ENCODE data around the gene CPA2.
A peak's percentile ranks its signal among the peaks of the same experiment; 100 is the strongest.

CPA2 gene

GRCh38 chr7:130279906-130280305, 13.2 kb downstream of the CPA2 start:
- DNase-seq (ENCODE audit: low spot score): no peak

- peak; percentile 70 for DNase-seq (ENCODE audit: low spot score)
Measured at GRCh38 chr7:130281260-130281659, 14.6 kb downstream of the CPA2 start.

GRCh38 chr7:130286881-130287280, 20.2 kb downstream of the CPA2 start:
- DNase-seq (ENCODE audit: low spot score): no peak

- DNase-seq (ENCODE audit: low spot score): no peak
Measured at GRCh38 chr7:130288168-130288567, 21.5 kb downstream of the CPA2 start.

GRCh38 chr7:130288829-130289228, 22.2 kb downstream of the CPA2 start:
- no peak for DNase-seq (ENCODE audit: low spot score)

GRCh38 chr7:130289478-130289877, 22.8 kb downstream of the CPA2 start:
- DNase-seq (ENCODE audit: low spot score): no peak

- DNase-seq (ENCODE audit: low spot score): no peak
Measured at GRCh38 chr7:130290745-130291144, 24.1 kb downstream of the CPA2 start.

GRCh38 chr7:130292682-130293257, 26.1 kb downstream of the CPA2 start, which contains the start of gene CPA4:
CPA4 (plus strand) TSS chr7:130293161; CDS start chr7:130293181, 20 bp downstream.
- peak; percentile 87 for DNase-seq (ENCODE audit: low spot score)

GRCh38 chr7:130293521-130293920, 26.9 kb downstream of the CPA2 start:
- DNase-seq (ENCODE audit: low spot score): no peak

- DNase-seq (ENCODE audit: low spot score): no peak
Measured at GRCh38 chr7:130294314-130294713, 27.7 kb downstream of the CPA2 start.

GRCh38 chr7:130296221-130296951, 29.7 kb downstream of the CPA2 start:
- peak; percentile 39 for DNase-seq (ENCODE audit: low spot score)

GRCh38 chr7:130297628-130298543, 31.2 kb downstream of the CPA2 start:
- no peak for DNase-seq (ENCODE audit: low spot score)

- no peak for DNase-seq (ENCODE audit: low spot score)
Measured at GRCh38 chr7:130298544-130299326, 32.1 kb downstream of the CPA2 start.

GRCh38 chr7:130299866-130300265, 33.2 kb downstream of the CPA2 start:
- DNase-seq (ENCODE audit: low spot score): no peak

GRCh38 chr7:130301501-130302020, 34.9 kb downstream of the CPA2 start:
- DNase-seq (ENCODE audit: low spot score): no peak

GRCh38 chr7:130302649-130303048, 36.0 kb downstream of the CPA2 start:
- no peak for DNase-seq (ENCODE audit: low spot score)

GRCh38 chr7:130303127-130303526, 36.5 kb downstream of the CPA2 start:
- DNase-seq (ENCODE audit: low spot score): no peak

- DNase-seq (ENCODE audit: low spot score): no peak
Measured at GRCh38 chr7:130303551-130303950, 36.9 kb downstream of the CPA2 start.

- DNase-seq (ENCODE audit: low spot score): no peak
Measured at GRCh38 chr7:130303982-130304381, 37.3 kb downstream of the CPA2 start.

GRCh38 chr7:130304878-130305277, 38.2 kb downstream of the CPA2 start:
- DNase-seq (ENCODE audit: low spot score): peak; percentile 20

- no peak for DNase-seq (ENCODE audit: low spot score)
Measured at GRCh38 chr7:130305433-130306042, 38.9 kb downstream of the CPA2 start.
